Measurements from ENCODE around the gene LPAR5. TPM values are rescaled to one million over a fixed set of nuclear protein-coding genes. Genes with fewer than 3 reads are reported as not detected.

Gene LPAR5
- total RNA-seq, 1 experiment from 2014 or later: 0.20 TPM

GRCh38 chr12:6662906-6663742 lies 27.4 kb upstream of the LPAR5 start, which contains the start of gene ING4 (continued):
- TF ChIP-seq, protein P1, sequence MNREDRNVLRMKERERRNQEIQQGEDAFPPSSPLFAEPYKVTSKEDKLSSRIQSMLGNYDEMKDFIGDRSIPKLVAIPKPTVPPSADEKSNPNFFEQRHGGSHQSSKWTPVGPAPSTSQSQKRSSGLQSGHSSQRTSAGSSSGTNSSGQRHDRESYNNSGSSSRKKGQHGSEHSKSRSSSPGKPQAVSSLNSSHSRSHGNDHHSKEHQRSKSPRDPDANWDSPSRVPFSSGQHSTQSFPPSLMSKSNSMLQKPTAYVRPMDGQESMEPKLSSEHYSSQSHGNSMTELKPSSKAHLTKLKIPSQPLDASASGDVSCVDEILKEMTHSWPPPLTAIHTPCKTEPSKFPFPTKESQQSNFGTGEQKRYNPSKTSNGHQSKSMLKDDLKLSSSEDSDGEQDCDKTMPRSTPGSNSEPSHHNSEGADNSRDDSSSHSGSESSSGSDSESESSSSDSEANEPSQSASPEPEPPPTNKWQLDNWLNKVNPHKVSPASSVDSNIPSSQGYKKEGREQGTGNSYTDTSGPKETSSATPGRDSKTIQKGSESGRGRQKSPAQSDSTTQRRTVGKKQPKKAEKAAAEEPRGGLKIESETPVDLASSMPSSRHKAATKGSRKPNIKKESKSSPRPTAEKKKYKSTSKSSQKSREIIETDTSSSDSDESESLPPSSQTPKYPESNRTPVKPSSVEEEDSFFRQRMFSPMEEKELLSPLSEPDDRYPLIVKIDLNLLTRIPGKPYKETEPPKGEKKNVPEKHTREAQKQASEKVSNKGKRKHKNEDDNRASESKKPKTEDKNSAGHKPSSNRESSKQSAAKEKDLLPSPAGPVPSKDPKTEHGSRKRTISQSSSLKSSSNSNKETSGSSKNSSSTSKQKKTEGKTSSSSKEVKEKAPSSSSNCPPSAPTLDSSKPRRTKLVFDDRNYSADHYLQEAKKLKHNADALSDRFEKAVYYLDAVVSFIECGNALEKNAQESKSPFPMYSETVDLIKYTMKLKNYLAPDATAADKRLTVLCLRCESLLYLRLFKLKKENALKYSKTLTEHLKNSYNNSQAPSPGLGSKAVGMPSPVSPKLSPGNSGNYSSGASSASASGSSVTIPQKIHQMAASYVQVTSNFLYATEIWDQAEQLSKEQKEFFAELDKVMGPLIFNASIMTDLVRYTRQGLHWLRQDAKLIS (CRISPR knock-in tag; IDR thresholded peaks at IDR 0.05; ENCODE audit: borderline replicate concordance): no peak
- peak; percentile 98 for TF ChIP-seq ZBTB21 (CRISPR knock-in tag; IDR thresholded peaks at IDR 0.05; ENCODE audit: borderline replicate concordance)
- no peak for TF ChIP-seq NR2C2 (CRISPR knock-in tag; IDR thresholded peaks at IDR 0.05)
- peak; percentile 53; the same call in 1 of the 2 replicates for TF ChIP-seq TEAD1 (CRISPR knock-in tag; IDR thresholded peaks at IDR 0.05)
- peak; percentile 76 for TF ChIP-seq MAX (CRISPR knock-in tag; IDR thresholded peaks at IDR 0.05)
- no peak for TF ChIP-seq IRF2 (CRISPR knock-in tag; IDR thresholded peaks at IDR 0.05; ENCODE audit: borderline replicate concordance, low read depth)
- TF ChIP-seq ETV6 (CRISPR knock-in tag; IDR thresholded peaks at IDR 0.05): peak; percentile 79
- TF ChIP-seq, protein P2, sequence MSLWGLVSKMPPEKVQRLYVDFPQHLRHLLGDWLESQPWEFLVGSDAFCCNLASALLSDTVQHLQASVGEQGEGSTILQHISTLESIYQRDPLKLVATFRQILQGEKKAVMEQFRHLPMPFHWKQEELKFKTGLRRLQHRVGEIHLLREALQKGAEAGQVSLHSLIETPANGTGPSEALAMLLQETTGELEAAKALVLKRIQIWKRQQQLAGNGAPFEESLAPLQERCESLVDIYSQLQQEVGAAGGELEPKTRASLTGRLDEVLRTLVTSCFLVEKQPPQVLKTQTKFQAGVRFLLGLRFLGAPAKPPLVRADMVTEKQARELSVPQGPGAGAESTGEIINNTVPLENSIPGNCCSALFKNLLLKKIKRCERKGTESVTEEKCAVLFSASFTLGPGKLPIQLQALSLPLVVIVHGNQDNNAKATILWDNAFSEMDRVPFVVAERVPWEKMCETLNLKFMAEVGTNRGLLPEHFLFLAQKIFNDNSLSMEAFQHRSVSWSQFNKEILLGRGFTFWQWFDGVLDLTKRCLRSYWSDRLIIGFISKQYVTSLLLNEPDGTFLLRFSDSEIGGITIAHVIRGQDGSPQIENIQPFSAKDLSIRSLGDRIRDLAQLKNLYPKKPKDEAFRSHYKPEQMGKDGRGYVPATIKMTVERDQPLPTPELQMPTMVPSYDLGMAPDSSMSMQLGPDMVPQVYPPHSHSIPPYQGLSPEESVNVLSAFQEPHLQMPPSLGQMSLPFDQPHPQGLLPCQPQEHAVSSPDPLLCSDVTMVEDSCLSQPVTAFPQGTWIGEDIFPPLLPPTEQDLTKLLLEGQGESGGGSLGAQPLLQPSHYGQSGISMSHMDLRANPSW (CRISPR knock-in tag; conservative IDR thresholded peaks at IDR 0.05; ENCODE audit: low read depth): no peak
- TF ChIP-seq, protein P3, sequence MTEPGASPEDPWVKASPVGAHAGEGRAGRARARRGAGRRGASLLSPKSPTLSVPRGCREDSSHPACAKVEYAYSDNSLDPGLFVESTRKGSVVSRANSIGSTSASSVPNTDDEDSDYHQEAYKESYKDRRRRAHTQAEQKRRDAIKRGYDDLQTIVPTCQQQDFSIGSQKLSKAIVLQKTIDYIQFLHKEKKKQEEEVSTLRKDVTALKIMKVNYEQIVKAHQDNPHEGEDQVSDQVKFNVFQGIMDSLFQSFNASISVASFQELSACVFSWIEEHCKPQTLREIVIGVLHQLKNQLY (CRISPR knock-in tag; IDR thresholded peaks at IDR 0.05): no peak
- TF ChIP-seq, protein P4, sequence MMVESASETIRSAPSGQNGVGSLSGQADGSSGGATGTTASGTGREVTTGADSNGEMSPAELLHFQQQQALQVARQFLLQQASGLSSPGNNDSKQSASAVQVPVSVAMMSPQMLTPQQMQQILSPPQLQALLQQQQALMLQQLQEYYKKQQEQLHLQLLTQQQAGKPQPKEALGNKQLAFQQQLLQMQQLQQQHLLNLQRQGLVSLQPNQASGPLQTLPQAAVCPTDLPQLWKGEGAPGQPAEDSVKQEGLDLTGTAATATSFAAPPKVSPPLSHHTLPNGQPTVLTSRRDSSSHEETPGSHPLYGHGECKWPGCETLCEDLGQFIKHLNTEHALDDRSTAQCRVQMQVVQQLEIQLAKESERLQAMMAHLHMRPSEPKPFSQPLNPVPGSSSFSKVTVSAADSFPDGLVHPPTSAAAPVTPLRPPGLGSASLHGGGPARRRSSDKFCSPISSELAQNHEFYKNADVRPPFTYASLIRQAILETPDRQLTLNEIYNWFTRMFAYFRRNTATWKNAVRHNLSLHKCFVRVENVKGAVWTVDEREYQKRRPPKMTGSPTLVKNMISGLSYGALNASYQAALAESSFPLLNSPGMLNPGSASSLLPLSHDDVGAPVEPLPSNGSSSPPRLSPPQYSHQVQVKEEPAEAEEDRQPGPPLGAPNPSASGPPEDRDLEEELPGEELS (CRISPR knock-in tag; IDR thresholded peaks at IDR 0.05): no peak
- no peak for TF ChIP-seq ZNF263 (CRISPR knock-in tag; IDR thresholded peaks at IDR 0.05; ENCODE audit: low read depth)
- TF ChIP-seq ESRRA (CRISPR knock-in tag; IDR thresholded peaks at IDR 0.05; ENCODE audit: borderline replicate concordance): no peak
- no peak for TF ChIP-seq ZNF416 (CRISPR knock-in tag; IDR thresholded peaks at IDR 0.05)

GRCh38 chr12:6662602-6662905 lies 26.8 kb upstream of the LPAR5 start:
- Mint-ChIP-seq H3K9me3 (no peaks in the 10 kb centered on the region), H3K27ac (peak overlapping the region; percentile 98), H3K27me3 (ENCODE audit: low read depth) (no peaks in the 10 kb centered on the region; the same call in 1 of the 2 replicates), H3K4me3 (peak overlapping the region; percentile 98), H3K36me3 (peaks cover 10% of the 10 kb centered on the region), H3K4me1 (peaks cover 6% of the 10 kb centered on the region)
- DNase-seq (ENCODE audit: low spot score): no peak
- peak; percentile 55 for ATAC-seq
- ChIA-PET POLR2A (no interaction called here), CTCF (interaction anchor here (1.1 kb wide), 1 partner anchor 44 kb away, joined by 3 read pairs; no protein-coding TSS in a partner anchor)
- no peak for TF ChIP-seq HMGXB4 (CRISPR knock-in tag; IDR thresholded peaks at IDR 0.05)
- no peak for TF ChIP-seq PRRX2 (CRISPR knock-in tag; IDR thresholded peaks at IDR 0.05)
- TF ChIP-seq FOXK1 (CRISPR knock-in tag; IDR thresholded peaks at IDR 0.05): no peak
- no peak for TF ChIP-seq FOXJ3 (CRISPR knock-in tag; IDR thresholded peaks at IDR 0.05; ENCODE audit: borderline replicate concordance)
- no peak for TF ChIP-seq PRDM15 (CRISPR knock-in tag; IDR thresholded peaks at IDR 0.05)
- TF ChIP-seq ZNF317 (CRISPR knock-in tag; IDR thresholded peaks at IDR 0.05; ENCODE audit: borderline replicate concordance, low read depth): no peak
- no peak for TF ChIP-seq TP53 (CRISPR knock-in tag; IDR thresholded peaks at IDR 0.05)

Measured in WTC11 (cell line).